A673 (cell line): ENCODE measurements around the gene FRMD6.

Source experiments
- CTCF ChIP-seq: fragments of 300-800, 200-600 bp; sonication (generic); conservative IDR thresholded peaks from 2 replicates; pipeline ENCODE4 v1.5.1; 2017; ENCODE audit warnings: low read depth, mild to moderate bottlenecking, antibody characterized with exemption, low read length, moderate library complexity, mixed read lengths
- EZH2 ChIP-seq: fragments of 200-600 bp; sonication (generic); IDR thresholded peaks from 2 replicates; pipeline ENCODE4 v1.6.1; 2017; ENCODE audit warnings: borderline replicate concordance, low read depth, mild to moderate bottlenecking, mixed read lengths, antibody characterized with exemption, low read length; ENCODE audit not compliant: poor library complexity, severe bottlenecking

DNA sequence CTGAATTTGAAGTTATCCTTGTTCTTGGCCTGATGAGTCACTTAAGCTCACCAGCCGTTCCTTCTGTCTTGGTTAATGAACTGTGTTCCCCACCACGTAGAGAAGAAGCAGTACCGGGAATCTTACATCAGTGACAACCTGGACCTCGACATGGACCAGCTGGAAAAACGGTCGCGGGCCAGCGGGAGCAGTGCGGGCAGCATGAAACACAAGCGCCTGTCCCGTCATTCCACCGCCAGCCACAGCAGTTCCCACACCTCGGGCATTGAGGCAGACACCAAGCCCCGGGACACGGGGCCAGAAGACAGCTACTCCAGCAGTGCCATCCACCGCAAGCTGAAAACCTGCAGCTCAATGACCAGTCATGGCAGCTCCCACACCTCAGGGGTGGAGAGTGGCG, 68.2 kb downstream of the FRMD6 start:
- no peak for TF ChIP-seq CTCF
- TF ChIP-seq EZH2, result no peak
